Measurements from ENCODE around the gene IGFBP7.

IGFBP7 gene

DNA sequence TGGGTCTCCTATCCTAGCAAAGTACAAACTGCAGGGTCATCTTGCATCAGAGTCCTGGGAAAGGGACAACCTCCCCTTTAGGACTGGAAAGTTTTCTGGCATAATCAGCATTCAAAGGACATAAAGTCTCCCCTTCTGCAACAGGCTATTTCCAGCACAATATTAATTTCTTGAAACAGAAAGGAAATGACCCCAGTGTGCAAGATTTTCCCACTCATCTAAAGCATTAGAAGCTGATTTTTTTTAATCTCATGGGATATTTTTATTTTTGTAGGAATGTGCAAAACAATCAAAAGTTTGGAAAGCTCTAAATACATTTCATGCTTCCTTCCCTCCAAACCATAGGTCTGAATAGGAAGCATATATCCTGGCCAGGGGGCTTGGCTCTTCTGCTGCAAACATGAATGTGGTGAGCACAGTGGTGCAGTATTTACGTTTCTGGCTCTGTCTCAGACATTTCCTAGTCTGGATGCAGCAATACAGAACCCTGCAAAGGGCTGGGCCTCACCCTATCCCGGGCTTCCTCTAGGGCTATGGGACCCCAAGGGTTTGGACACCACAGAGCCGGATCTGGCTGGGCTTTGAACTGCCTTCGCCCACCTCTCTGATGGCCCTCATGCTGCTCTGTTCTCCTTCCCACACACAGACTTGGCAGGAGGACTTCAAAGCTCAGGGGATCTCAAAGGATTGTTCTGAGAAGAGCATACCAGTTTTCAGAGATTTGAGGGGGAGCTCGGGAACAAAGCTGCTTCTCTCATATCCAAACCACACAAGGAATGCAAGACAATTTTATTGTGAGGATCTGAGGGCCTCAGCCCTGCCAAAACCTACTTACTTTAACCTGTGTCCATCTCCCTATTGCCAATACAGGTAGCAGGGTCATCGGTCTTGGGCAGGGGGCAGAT lies 66.6 kb downstream of the IGFBP7 start:
- DNase-seq (ENCODE audit: low read depth in 2 of 2), result no peak

DNA sequence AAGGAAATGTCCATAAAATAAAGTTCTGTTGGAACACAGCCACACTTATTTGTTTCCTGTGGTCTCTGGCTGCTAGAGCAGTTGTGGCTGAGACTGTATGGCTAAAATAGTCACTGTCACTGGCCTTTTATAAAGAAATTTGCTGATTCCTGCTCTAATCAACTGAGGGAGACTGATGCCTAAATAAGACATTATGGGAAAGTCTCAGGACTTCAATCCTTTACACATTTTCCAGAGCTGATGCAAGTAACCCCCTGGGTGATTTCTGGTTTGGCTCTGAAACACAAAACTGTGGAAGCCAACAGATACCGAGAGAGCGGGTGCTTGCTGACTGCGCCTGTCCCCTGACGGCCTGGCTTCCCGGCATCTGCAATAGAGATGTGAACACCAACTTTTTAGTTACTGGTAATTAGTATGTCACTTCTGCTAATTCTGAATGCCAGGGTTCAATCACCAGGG lies 67.4 kb downstream of the IGFBP7 start:
- DNase-seq (ENCODE audit: low read depth in 2 of 2), result no peak

DNA sequence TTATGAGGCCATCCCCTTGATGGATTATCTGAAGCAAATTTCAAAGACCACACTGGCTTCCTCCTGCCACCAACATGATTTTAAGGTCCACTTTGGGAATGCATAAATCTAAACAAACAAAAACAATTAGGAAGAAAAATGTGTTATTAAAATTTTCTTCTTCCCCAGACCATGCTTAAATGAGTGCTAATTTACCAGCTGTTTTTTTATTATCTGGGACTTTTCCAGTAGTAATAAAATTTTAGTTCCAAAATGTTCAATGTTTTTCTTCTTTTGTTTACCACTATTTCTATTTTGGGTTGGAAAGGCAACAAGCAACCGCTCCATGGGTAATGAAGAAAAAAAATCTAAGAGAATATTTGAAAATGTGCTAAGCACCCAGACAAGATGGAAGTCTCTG lies 69.2 kb downstream of the IGFBP7 start:
- no peak for DNase-seq (ENCODE audit: low read depth in 2 of 2)

DNA sequence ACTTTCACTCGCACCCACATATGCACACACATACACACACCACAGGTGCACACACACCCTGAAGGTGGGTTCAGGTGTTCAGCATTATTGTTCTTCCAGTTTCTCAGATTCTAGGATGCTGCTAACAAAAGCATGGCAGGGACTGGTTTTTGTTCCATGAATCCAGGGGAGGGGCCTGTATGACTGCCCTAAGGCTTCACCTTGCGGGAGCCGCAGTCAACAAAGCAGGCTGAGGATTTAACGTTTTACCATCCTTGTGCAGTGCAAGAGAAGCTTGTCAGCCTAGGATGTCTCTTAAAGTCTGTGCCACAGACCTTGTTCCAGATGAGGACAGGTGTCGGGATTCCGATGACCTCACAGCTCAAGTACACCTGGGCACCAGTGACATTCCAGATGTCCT lies 69.7 kb downstream of the IGFBP7 start:
- no peak for DNase-seq (ENCODE audit: low read depth in 2 of 2)

DNA sequence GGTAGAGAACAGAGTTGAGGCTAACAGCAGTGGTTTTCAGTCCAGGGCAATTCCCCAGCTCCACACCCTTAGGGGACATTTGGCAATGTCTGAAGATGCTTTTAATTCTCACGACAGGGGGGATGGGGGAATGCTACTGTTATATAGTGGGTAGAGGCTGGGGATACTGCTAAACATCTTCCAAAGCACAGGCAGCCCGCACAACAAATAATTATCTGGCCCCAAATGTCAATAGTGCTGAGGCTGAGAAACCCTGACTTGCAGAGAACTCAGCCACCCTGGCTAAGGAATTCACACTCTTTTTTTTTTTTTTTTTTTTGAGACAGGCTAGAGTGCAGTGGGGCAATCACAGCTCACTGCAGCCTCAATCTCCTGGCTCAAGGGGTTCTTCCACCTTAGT lies 70.8 kb downstream of the IGFBP7 start:
- DNase-seq (ENCODE audit: low read depth in 2 of 2), result no peak

DNA sequence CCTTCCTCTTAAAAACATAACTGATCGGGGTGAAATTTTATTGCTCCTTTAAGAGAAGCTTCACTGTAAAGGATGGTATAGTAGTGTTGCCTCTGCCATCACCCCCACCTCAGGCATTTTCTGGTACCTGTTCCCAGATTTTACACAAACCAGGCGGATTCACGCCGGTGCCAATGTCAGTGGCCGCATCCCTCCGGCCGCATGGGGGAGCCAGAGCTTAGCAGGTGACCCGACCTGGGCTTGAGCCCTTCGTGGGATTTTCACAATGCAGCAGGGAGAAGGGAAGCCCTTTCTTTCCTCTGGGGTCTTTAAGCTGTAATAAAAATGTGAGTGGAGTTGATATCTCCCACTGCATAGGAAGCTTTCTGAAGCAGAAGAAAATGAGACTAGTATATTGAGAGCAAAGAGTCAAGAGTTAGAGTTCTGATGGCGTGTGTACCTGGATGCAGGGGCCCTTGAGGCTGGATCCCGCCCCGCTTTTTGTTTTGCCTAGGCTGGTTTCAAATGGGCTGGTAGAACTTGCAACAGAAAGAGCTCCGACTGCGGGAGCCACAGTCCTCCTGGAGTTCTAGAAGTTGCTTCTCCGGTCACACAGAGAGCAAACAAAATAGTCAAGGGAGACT lies 72.1 kb downstream of the IGFBP7 start:
- no peak for DNase-seq (ENCODE audit: low read depth in 2 of 2)

DNA sequence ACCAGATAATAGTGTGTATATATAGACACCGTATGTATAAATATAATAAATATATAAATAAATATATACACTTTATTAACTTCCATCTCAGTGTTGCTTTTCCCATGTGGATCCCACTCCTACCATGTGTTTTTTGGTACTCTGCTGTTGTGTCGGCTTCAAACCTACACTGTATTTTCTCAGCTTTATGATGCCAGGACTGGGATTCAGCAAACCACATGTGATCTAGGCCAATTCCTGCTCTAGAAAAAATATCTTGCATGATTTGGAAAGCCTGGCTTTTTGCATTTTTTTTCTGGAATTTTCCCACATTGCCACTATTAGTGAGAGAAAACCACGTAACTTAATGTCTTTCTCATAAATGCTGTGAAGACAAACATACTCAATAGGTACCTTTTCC lies 75.7 kb downstream of the IGFBP7 start:
- no peak for DNase-seq (ENCODE audit: low read depth in 2 of 2)

DNA sequence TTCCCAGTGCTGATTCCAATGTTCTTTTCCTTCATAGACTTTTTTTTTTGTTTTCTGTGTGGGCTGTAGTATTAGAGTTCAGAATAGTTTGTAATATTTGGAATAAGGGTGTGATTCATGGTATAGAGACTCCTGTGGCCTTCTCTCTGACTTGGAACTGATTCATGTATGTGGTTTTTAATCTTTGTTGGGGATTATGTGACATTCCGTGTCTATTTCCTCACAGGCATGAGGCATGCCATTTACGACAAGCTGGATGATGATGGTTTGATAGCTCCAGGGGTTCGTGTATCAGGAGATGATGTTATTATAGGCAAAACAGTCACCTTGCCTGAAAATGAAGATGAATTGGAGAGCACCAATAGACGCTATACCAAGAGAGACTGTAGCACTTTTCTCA lies 87.1 kb downstream of the IGFBP7 start:
- no peak for DNase-seq (ENCODE audit: low read depth in 2 of 2)

DNA sequence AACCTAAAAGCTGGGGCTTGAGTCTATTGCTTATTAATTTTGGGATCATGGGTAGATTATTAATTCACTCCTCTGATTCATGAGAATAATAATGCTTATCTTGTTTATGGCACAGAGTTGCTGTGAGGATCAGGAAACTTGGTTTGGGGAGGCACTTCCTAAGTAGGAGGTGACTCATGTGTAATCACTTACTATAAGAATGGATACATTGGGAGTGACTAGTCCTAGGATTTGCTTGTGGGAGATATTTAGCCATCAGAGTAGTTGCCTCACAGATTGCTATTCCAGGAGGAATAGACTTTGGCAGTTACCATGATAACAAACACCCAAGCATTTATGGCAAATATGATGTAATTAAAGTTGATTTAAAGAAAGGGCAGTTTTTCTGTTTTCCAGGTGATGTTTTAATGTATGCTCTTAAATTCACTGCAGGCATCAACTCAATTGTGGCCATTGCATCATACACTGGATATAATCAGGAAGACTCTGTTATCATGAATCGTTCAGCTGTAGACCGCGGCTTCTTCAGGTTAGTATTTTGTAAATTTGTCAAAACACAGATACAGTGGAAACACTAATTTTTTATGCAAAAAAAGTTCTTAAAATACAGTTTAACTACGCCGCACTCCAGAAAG lies 89.6 kb downstream of the IGFBP7 start:
- no peak for DNase-seq (ENCODE audit: low read depth in 2 of 2)

DNA sequence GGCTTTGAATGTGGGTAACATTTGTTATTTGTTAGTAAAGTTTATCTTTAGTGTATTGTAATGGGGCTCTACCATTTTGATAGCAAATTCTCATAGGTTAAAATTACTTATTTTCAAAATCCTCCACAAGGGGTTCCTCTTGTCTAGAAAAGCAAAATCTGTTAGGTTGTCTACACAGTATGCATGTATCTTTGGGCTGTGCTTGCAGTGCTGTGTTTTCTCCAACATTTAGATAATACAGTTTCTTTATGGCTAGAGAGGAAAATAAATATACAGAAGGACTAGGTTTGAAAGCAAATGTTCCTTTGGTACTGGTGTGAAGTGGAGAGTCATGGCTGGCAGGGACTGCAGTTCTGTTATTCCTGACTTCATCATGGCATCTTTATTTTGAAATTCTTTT lies 91.2 kb downstream of the IGFBP7 start:
- no peak for DNase-seq (ENCODE audit: low read depth in 2 of 2)

DNA sequence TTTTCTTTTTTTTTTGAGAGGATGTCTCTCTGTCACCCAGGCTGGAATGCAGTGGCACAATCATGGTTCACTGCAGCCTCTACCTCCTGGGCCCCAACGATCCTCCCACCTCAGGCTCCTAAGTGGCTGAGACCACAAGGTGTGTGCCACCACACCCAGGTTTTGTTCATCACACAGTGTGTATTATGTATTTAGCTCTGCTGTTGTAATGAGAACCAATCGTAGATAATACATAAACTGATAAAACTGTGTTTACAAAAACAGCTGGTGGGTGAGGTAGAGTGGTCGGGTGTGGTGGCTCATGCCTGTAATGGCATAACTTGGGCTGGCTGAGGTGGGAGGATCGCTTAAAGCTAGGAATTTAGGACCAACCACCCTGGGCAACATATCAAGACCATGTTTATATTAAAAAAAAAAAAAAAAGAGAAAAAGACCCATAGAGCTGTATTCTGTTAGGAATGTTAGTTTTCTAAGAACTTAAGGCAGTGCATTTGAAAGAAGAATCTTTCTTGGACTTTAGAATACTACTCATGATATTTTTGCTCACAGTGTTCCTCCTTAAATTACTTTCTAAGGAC lies 96.6 kb downstream of the IGFBP7 start:
- no peak for DNase-seq (ENCODE audit: low read depth in 2 of 2)

DNA sequence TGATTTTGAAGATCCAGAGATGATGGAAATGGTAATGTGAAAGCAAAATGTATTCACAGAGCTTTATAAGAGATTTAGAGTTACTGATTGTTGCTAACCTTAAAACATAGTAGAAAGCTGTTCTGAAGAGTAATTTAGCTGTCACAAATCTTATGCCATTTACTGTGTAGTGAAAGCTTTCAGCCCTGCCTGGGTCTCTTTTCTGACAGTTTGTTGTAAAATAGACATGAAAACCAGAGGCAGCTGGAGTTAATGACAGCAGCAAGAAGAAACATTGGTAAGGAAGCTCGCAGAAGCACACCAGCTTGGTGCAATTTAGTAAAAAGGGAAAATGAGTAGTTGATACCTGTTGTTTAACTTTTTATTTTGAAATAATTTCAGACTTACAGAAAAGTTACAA lies 110.4 kb downstream of the IGFBP7 start:
- no peak for DNase-seq (ENCODE audit: low read depth in 2 of 2)

DNA sequence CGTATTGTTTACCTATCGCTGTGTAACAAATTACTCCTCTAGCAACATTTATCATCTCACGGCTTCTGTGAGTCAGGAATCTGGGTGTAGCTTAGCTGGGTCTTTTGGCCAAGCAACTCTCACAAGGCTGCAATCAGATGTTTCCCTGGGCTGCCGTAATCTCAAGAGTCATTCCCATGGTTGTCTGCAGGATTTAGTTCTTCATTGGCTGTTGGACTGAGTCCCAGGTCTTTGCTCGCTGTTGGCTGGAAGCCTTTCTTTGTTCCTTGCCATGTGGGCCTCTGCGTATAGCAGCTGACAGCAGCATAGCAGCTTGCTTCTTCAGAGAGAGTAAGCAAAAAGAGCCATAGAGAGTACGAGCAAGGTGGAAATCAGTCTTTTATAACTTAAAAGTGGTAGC lies 114.7 kb downstream of the IGFBP7 start:
- DNase-seq (ENCODE audit: low read depth in 2 of 2), result no peak

DNA sequence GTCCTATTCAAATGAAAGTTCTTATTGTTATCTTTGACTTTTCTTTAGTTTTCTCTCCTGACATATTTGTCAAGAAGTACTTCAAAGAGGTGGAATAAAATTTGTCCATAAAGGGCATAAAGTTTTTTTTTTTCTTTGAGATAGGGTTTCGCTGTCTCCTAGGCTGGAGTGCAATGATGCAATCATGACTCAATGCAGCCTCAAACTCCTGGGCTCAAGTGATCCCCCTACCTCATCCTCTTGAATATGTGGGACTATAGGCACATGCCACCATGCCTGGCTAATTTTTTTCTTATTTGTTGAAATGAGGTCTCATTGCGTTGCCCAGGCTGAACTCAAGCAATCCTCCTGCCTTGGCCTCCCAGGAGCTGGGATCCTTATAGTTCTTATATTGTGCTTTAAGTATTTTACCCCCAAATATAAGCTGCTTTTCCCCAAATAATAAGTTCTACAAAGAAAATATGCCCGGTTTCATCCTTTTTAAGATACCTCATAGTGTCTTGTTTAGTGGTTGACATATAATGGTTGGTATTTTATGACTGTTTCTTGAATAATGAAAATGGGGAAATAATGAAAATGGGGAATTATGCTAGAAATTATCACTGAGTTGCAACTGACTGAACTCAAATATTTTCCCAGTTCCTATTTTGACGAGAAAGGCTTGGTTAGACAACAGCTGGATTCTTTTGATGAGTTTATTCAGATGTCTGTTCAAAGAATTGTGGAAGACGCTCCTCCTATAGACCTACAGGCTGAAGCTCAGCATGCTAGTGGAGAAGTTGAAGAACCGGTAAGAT lies 119.9 kb downstream of the IGFBP7 start:
- no peak for DNase-seq (ENCODE audit: low read depth in 2 of 2)

DNA sequence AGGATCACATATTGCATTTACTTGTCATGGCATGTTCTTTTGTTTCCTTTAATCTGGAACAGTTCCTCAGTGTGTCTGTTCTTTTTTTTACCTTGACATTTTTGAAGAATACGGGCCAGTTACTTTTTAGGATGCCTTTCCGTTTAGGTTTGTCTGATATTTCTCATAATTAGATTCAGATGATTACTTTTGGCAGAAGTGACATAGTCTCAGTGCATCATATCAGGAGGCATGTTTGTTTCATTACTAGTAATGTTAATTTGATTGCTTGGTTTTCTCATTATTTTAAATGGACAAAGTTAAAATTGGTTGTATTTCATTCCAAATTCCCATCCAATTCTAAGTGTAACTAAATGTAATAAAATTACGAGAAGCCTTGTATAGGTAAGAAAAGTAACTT lies 123.2 kb downstream of the IGFBP7 start:
- no peak for DNase-seq (ENCODE audit: low read depth in 2 of 2)

DNA sequence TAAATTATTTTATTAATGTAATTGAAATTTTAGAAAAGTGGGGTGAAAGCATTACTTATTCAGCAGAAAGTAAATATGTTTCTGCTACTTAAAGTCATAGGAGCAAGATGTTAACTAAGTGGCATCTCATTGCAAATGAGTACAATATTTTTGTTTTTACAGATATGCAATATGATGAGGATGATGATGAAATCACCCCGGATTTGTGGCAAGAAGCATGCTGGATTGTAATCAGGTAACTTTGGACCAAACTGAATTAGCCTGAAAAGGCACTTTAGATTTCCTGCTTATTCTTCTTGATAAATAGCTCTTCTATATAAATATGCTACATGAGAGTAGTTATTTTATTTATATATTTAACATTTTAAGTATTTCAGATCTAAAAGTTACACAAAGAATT lies 124.0 kb downstream of the IGFBP7 start:
- DNase-seq (ENCODE audit: low read depth in 2 of 2), result no peak

DNA sequence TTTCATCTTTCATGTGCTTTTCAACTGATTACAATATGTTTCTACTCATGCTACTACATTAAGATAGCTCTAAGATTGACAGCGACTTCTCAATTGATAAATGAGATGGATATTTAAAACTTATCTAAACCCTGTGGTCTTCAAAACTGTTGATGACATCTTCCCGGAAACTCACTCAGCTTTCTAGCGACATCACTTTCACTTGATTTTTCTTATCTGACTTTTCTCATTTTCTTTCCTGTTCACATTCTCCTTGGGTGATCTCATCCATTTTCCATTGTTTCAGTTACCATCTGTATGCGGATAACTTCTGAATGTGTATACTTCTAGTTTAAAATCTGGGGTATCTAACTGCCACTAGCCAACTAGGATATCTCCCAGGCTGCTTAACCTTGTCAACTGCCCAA lies 128.4 kb downstream of the IGFBP7 start:
- no peak for DNase-seq (ENCODE audit: low read depth in 2 of 2)

All from stimulated activated CD8-positive, alpha-beta memory T cell treated with anti-CD3 and anti-CD28 coated beads, Interleukin-15, amount 100 ng/mL, for 4 hours (primary cell).